WTC11 (cell line): Measurements from ENCODE around the gene C5orf63. TPM values are rescaled to one million over a fixed set of nuclear protein-coding genes. Genes with fewer than 3 reads are reported as not detected.

ENCODE experiments used
- ATAC-seq: fragments of 200-7000 bp; cut with Tn5 transposase; 2 replicates; pipeline ENCODE4 v1.10.0; 2021; ENCODE audit warnings: mild to moderate bottlenecking, moderate library complexity
- CTCF ChIA-PET: fragments of 300-600 bp; sonication (Branson Sonifier 250); formaldehyde crosslinking; loops from one replicate; lab custom pipeline; 2021; ENCODE audit warnings: antibody characterized with exemption; lab: Charles Lee
- POLR2A ChIA-PET: fragments of 350-600 bp; sonication (Branson Sonifier 250); formaldehyde crosslinking; loops from one replicate; lab custom pipeline; 2021; ENCODE audit warnings: antibody characterized with exemption; lab: Charles Lee
- DNase-seq: peaks from one replicate; pipeline ENCODE4 v3.0.0; 2021; ENCODE audit warnings: low spot score
- H3K27ac Mint-ChIP-seq: 2 replicates; pipeline ENCODE4 v1.8.0; 2021; ENCODE audit warnings: mixed read lengths
- H3K27me3 Mint-ChIP-seq: 2 replicates; pipeline ENCODE4 v1.8.0; 2021; ENCODE audit warnings: low read depth, mild to moderate bottlenecking, moderate library complexity, mixed read lengths
- H3K36me3 Mint-ChIP-seq: 2 replicates; pipeline ENCODE4 v1.8.0; 2021; ENCODE audit warnings: mixed read lengths
- H3K4me1 Mint-ChIP-seq: 2 replicates; pipeline ENCODE4 v1.8.0; 2022; ENCODE audit warnings: mixed read lengths
- H3K4me3 Mint-ChIP-seq: 2 replicates; pipeline ENCODE4 v1.8.0; 2021; ENCODE audit warnings: mild to moderate bottlenecking, moderate library complexity, mixed read lengths
- H3K9me3 Mint-ChIP-seq: 2 replicates; pipeline ENCODE4 v1.8.0; 2021; ENCODE audit warnings: mixed read lengths
- CBFB ChIP-seq: sonication (generic); formaldehyde crosslinking; IDR thresholded peaks from 2 replicates; pipeline ENCODE4 v1.8.1; 2022; ENCODE audit warnings: mild to moderate bottlenecking, low read depth, missing genetic modification reagents
- E2F1 ChIP-seq: sonication (generic); formaldehyde crosslinking; IDR thresholded peaks from 2 replicates; pipeline ENCODE4 v1.8.0; 2022; ENCODE audit warnings: mild to moderate bottlenecking, missing genetic modification reagents
- E2F5 ChIP-seq: sonication (generic); formaldehyde crosslinking; IDR thresholded peaks from 2 replicates; pipeline ENCODE4 v1.8.1; 2022; ENCODE audit warnings: mild to moderate bottlenecking, moderate library complexity, missing genetic modification reagents
- ESRRA ChIP-seq: sonication (generic); formaldehyde crosslinking; IDR thresholded peaks from 2 replicates; pipeline ENCODE4 v1.8.1; 2022; ENCODE audit warnings: mild to moderate bottlenecking, missing genetic modification reagents, borderline replicate concordance
- FOXK1 ChIP-seq: sonication (generic); formaldehyde crosslinking; IDR thresholded peaks from 2 replicates; pipeline ENCODE4 v1.8.0; 2022; ENCODE audit warnings: mild to moderate bottlenecking, moderate library complexity, missing genetic modification reagents
- FOXP4 ChIP-seq: sonication (generic); formaldehyde crosslinking; IDR thresholded peaks from 2 replicates; pipeline ENCODE4 v1.8.0; 2022; ENCODE audit warnings: mild to moderate bottlenecking, missing genetic modification reagents
- GABPB1 ChIP-seq: sonication (generic); formaldehyde crosslinking; IDR thresholded peaks from 2 replicates; pipeline ENCODE4 v1.8.1; 2023; ENCODE audit warnings: mild to moderate bottlenecking, missing genetic modification reagents
- IRF2 ChIP-seq: sonication (generic); formaldehyde crosslinking; IDR thresholded peaks from 2 replicates; pipeline ENCODE4 v1.8.0; 2022; ENCODE audit warnings: low read depth, missing genetic modification reagents, borderline replicate concordance
- JAZF1 ChIP-seq: fragments of 250-450 bp; sonication (Bioruptor Pico); IDR thresholded peaks from 2 replicates; pipeline ENCODE4 v1.9.0; 2021; ENCODE audit warnings: moderate library complexity, mild to moderate bottlenecking, inconsistent platforms
- JUN ChIP-seq: sonication (generic); formaldehyde crosslinking; IDR thresholded peaks from 2 replicates; pipeline ENCODE4 v1.8.0; 2023; ENCODE audit warnings: mild to moderate bottlenecking, missing genetic modification reagents
- MAX ChIP-seq: sonication (generic); formaldehyde crosslinking; IDR thresholded peaks from 2 replicates; pipeline ENCODE4 v1.8.0; 2022; ENCODE audit warnings: mild to moderate bottlenecking, missing genetic modification reagents
- MXD4 ChIP-seq: fragments of 250-450 bp; sonication (Bioruptor Pico); IDR thresholded peaks from 2 replicates; pipeline ENCODE4 v1.8.0; 2021; ENCODE audit warnings: mild to moderate bottlenecking, moderate library complexity, borderline replicate concordance
- MYBL2 ChIP-seq: sonication (generic); formaldehyde crosslinking; IDR thresholded peaks from 2 replicates; pipeline ENCODE4 v1.8.1; 2023; ENCODE audit warnings: mild to moderate bottlenecking, moderate library complexity, missing genetic modification reagents
- NFE2L1 ChIP-seq: sonication (generic); formaldehyde crosslinking; IDR thresholded peaks from 2 replicates; pipeline ENCODE4 v1.8.1; 2023; ENCODE audit warnings: missing genetic modification reagents
- RORB ChIP-seq: fragments of 250-450 bp; sonication (Bioruptor Pico); IDR thresholded peaks from 2 replicates; pipeline ENCODE4 v1.9.0; 2021; ENCODE audit warnings: mild to moderate bottlenecking
- SOX15 ChIP-seq: fragments of 250-450 bp; sonication (Bioruptor Pico); IDR thresholded peaks from 2 replicates; pipeline ENCODE4 v1.9.0; 2021; ENCODE audit warnings: mild to moderate bottlenecking
- SP1 ChIP-seq: sonication (generic); formaldehyde crosslinking; conservative IDR thresholded peaks from 2 replicates; pipeline ENCODE4 v1.8.1; 2022; ENCODE audit warnings: missing genetic modification reagents
- TEAD1 ChIP-seq: sonication (generic); formaldehyde crosslinking; IDR thresholded peaks from 2 replicates; pipeline ENCODE4 v1.8.0; 2022; ENCODE audit warnings: mild to moderate bottlenecking, missing genetic modification reagents
- TEAD4 ChIP-seq: sonication (generic); formaldehyde crosslinking; IDR thresholded peaks from 2 replicates; pipeline ENCODE4 v1.8.0; 2022; ENCODE audit warnings: mild to moderate bottlenecking, missing genetic modification reagents
- TP53 ChIP-seq: sonication (generic); formaldehyde crosslinking; IDR thresholded peaks from 2 replicates; pipeline ENCODE4 v1.8.1; 2023; ENCODE audit warnings: mild to moderate bottlenecking, missing genetic modification reagents
- ZBTB21 ChIP-seq: sonication (generic); formaldehyde crosslinking; IDR thresholded peaks from 2 replicates; pipeline ENCODE4 v1.8.1; 2023; ENCODE audit warnings: mild to moderate bottlenecking, missing genetic modification reagents, borderline replicate concordance
- ZBTB43 ChIP-seq: sonication (generic); formaldehyde crosslinking; IDR thresholded peaks from 2 replicates; pipeline ENCODE4 v1.8.1; 2023; ENCODE audit warnings: mild to moderate bottlenecking, missing genetic modification reagents
- ZNF121 ChIP-seq: sonication (generic); formaldehyde crosslinking; IDR thresholded peaks from 2 replicates; pipeline ENCODE4 v1.8.0; 2023; ENCODE audit warnings: missing genetic modification reagents
- ZNF138 ChIP-seq: sonication (generic); formaldehyde crosslinking; conservative IDR thresholded peaks from 2 replicates; pipeline ENCODE4 v1.8.1; 2022; ENCODE audit warnings: mild to moderate bottlenecking, moderate library complexity, missing genetic modification reagents
- ZNF281 ChIP-seq: sonication (generic); formaldehyde crosslinking; IDR thresholded peaks from 2 replicates; pipeline ENCODE4 v1.8.0; 2023; ENCODE audit warnings: mild to moderate bottlenecking, missing genetic modification reagents
- ZNF416 ChIP-seq: fragments of 250-450 bp; sonication (Bioruptor Pico); IDR thresholded peaks from 2 replicates; pipeline ENCODE4 v1.9.0; 2021; ENCODE audit warnings: mild to moderate bottlenecking, inconsistent platforms
- total RNA-seq: library from RNA; stranded (reverse); gene quantifications from 3 replicates; pipeline ENCODE4 v1.2.3, GENCODE V29; 2021
- TF ChIP-seq, protein P1 (sequence below): fragments of 250-450 bp; sonication (Bioruptor Pico); IDR thresholded peaks from 2 replicates; pipeline ENCODE4 v1.9.0; 2021; ENCODE audit warnings: mild to moderate bottlenecking

C5orf63 gene
- total RNA-seq, 1 experiment from 2014 or later: 3.1 TPM

GRCh38 chr5:127013407-127013806 is 59.9 kb downstream of the C5orf63 start:
- TF ChIP-seq, protein P1, sequence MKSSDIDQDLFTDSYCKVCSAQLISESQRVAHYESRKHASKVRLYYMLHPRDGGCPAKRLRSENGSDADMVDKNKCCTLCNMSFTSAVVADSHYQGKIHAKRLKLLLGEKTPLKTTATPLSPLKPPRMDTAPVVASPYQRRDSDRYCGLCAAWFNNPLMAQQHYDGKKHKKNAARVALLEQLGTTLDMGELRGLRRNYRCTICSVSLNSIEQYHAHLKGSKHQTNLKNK (CRISPR knock-in tag): no peak
- TF ChIP-seq JAZF1 (CRISPR knock-in tag) (no peak), MXD4 (CRISPR knock-in tag) (no peak), ZNF138 (CRISPR knock-in tag) (no peak), ZBTB43 (no peak), ZNF121 (CRISPR knock-in tag) (no peak), TP53 (no peak), ZNF416 (CRISPR knock-in tag) (no peak), E2F1 (no peak), TEAD1 (CRISPR knock-in tag) (no peak), SP1 (no peak), TEAD4 (CRISPR knock-in tag) (no peak), ZBTB21 (CRISPR knock-in tag) (no peak), GABPB1 (CRISPR knock-in tag) (no peak), SOX15 (CRISPR knock-in tag) (no peak), MYBL2 (CRISPR knock-in tag) (no peak), E2F5 (CRISPR knock-in tag) (no peak), CBFB (CRISPR knock-in tag) (no peak), FOXK1 (CRISPR knock-in tag) (no peak)
- POLR2A ChIA-PET: no interaction called here
- no peak overlapping the region for H3K4me3 Mint-ChIP-seq
- no peaks in the 10 kb centered on the region for H3K27me3 Mint-ChIP-seq
- ATAC-seq: no peak
- no peak for DNase-seq
- H3K4me1 Mint-ChIP-seq: peaks cover 16% of the 10 kb centered on the region
- CTCF ChIA-PET: no interaction called here
- H3K36me3 Mint-ChIP-seq: no peaks in the 10 kb centered on the region
- H3K27ac Mint-ChIP-seq: no peak overlapping the region
- no peaks in the 10 kb centered on the region; the same call in 1 of the 2 replicates for H3K9me3 Mint-ChIP-seq

DNA sequence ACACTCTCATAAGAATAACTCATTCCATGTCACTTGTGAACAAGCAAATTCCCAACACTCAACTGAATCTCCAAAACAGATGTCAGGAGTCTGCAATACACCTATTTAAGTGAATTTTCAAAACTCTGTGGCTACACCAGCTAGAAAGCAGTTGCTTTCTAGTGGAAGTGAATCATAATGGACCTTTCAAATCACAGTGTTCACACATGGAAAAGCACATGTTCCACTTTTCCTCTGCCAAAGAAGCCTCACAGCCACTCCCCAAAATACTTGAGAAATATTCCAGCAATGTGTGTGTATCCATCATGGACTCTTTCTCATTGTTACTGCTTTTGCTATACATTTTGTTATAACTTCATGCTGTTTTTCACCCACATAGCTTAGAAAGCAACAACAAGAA is 60.4 kb downstream of the C5orf63 start:
- Mint-ChIP-seq H3K27ac (no peak overlapping the region), H3K4me3 (no peak overlapping the region), H3K27me3 (no peaks in the 10 kb centered on the region), H3K4me1 (peaks cover 18% of the 10 kb centered on the region), H3K9me3 (no peaks in the 10 kb centered on the region; the same call in 1 of the 2 replicates), H3K36me3 (no peaks in the 10 kb centered on the region)
- ChIA-PET POLR2A (no interaction called here), CTCF (no interaction called here)
- no peak for DNase-seq
- no peak for ATAC-seq
- TF ChIP-seq RORB (CRISPR knock-in tag) (no peak), MYBL2 (CRISPR knock-in tag) (no peak), FOXP4 (CRISPR knock-in tag) (no peak), NFE2L1 (CRISPR knock-in tag) (no peak), IRF2 (CRISPR knock-in tag) (no peak), ZNF281 (CRISPR knock-in tag) (no peak), JUN (CRISPR knock-in tag) (no peak), MAX (CRISPR knock-in tag) (no peak), ESRRA (CRISPR knock-in tag) (no peak)
